Gastrocnemius medialis (tissue), 4 donors: ENCODE measurements around the gene STXBP5L. TPM values are rescaled to one million over a fixed set of nuclear protein-coding genes. Genes with fewer than 3 reads are reported as not detected.
"Not testable (repeated sequence)": the region's sequence is repeated elsewhere in the genome, so short reads cannot be mapped to it uniquely, and the experiment has no call there.

Source experiments
- ATAC-seq, 2 donors: fragments of 150-250 bp; one replicate each; pipeline ENCODE4 v1.9.1; 2016
- DNase-seq, 2 donors: peaks; one replicate each; pipeline ENCODE4 v3.0.0-alpha.2; 2019
- H3K27ac ChIP-seq, 4 donors: fragments of 200-600 bp; sonication (generic); 1 replicate in 1 of 4; 2 replicates in 3 of 4; pipeline ENCODE4 v1.5.1; 2016 to 2018; ENCODE audit warnings: mild to moderate bottlenecking in 2 of 4, moderate library complexity in 1 of 4
- H3K27me3 ChIP-seq, 3 donors: fragments of 200-600 bp; sonication (generic) in 2 of 3; 1 replicate in 1 of 3; 2 replicates in 2 of 3; pipeline versions ENCODE4 v1.5.1 to v1.6.0; 2016 to 2019; ENCODE audit warnings: mild to moderate bottlenecking in 1 of 3, moderate library complexity in 1 of 3
- H3K36me3 ChIP-seq, 2 donors: fragments of 200-600 bp; sonication (generic) in 1 of 2; one replicate each; pipeline ENCODE4 v1.5.1; 2017 to 2018
- H3K4me1 ChIP-seq, 2 donors: fragments of 200-600 bp; sonication (generic) in 1 of 2; one replicate each; pipeline ENCODE4 v1.5.1; 2016 to 2017; ENCODE audit warnings: mild to moderate bottlenecking in 2 of 2
- H3K4me3 ChIP-seq, 4 donors: fragments of 200-600 bp; sonication (generic) in 3 of 4; 1 replicate in 1 of 4; 2 replicates in 3 of 4; pipeline ENCODE4 v1.5.1; 2016 to 2019; ENCODE audit warnings: mild to moderate bottlenecking in 2 of 4
- H3K9me3 ChIP-seq, 3 donors: fragments of 200-600 bp; sonication (generic) in 2 of 3; 1 replicate in 1 of 3; 2 replicates in 2 of 3; pipeline ENCODE4 v1.5.1; 2016 to 2019
- POLR2A ChIP-seq, 2 donors: fragments of 450-650 bp; IDR thresholded peaks; one replicate each; pipeline ENCODE4 v1.6.1; 2017; ENCODE audit warnings: antibody characterized with exemption in 2 of 2, mild to moderate bottlenecking in 2 of 2, moderate library complexity in 2 of 2
- in situ Hi-C, 4 donors: fragments of 200-750 bp; cut with MboI; loops; one replicate each; pipeline versions ENCODE4 v1.15.0 to v1.8.0; 2017; ENCODE audit warnings: low sequenced_read_pairs in 4 of 4
- intact Hi-C: fragments of 100-400 bp; cut with DNase I; formaldehyde crosslinking; loops from one replicate; pipeline ENCODE4 v1.15.1; 2023; ENCODE audit warnings: low total_unique reads
- total RNA-seq, 4 donors: library from RNA; depleted of rRNA; stranded (reverse); fragments of >200 nt; gene quantifications; one replicate each; pipeline versions ENCODE4 v1.1.0 to v1.2.3, GENCODE V29; 2016
- TF ChIP-seq, protein P1 (sequence below), 5 experiments: fragments of 450-650 bp in 3 of 5; fragments of 200-600 bp in 2 of 5; sonication (generic) in 2 of 5; IDR thresholded peaks in 4 of 5; conservative IDR thresholded peaks in 1 of 5; 1 replicate in 4 of 5; 2 replicates in 1 of 5; pipeline ENCODE4 v1.5.1; 2016 to 2019; ENCODE audit warnings: antibody characterized with exemption in 5 of 5, mild to moderate bottlenecking in 3 of 5, moderate library complexity in 3 of 5

The STXBP5L gene
- total RNA-seq, 4 donors from 2014 or later = not detected

DNA sequence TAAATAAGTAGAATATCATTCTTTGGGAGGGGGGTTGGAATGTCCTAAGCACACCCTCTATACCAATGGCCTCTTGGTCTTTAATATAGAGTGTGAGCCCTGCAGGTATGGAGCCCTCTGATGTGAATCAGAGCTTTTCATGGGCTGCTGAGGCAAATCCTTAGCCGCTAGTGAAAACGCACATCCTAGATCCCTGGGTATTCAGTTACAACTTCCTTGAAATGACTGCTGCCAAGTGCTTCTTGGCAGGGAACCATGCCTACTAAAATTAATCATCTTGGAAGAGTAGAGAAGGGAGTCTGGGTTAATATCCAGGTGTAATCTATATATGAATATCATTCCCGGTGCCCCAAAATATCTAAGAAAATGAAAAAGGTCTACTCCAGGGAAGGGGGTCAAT is 528.6 kb downstream of the STXBP5L start:
- no peak overlapping the region for H3K4me3 ChIP-seq

DNA sequence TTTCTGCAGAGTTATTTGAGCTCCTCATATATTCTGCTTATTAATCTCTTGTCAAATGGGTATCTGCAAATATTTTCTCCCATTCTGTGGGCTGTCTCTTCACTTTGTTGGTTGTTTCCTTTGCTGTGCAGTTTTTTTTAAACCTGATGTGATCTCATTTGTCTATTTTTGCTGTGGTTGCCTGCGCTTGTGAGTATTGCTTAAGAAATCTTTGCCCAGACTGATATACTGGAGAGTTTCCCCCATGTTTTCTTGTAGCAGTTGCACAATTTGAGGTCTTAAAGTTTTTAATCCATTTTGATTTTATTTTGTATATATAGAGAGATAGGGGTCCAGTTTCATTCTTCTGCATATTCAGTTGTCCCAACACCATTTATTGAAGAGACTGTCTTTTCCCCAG is 535.5 kb downstream of the STXBP5L start:
- Histone ChIP-seq H3K27me3 (no peaks in the 10 kb centered on the region), H3K36me3 (no peaks in the 10 kb centered on the region), H3K4me1 (no peaks in the 10 kb centered on the region), H3K9me3 (no peaks in the 10 kb centered on the region), H3K27ac (no peak overlapping the region), H3K4me3 (no peak overlapping the region)
- no peak for TF ChIP-seq POLR2A (IDR thresholded peaks at IDR 0.05)
- TF ChIP-seq, protein P1, sequence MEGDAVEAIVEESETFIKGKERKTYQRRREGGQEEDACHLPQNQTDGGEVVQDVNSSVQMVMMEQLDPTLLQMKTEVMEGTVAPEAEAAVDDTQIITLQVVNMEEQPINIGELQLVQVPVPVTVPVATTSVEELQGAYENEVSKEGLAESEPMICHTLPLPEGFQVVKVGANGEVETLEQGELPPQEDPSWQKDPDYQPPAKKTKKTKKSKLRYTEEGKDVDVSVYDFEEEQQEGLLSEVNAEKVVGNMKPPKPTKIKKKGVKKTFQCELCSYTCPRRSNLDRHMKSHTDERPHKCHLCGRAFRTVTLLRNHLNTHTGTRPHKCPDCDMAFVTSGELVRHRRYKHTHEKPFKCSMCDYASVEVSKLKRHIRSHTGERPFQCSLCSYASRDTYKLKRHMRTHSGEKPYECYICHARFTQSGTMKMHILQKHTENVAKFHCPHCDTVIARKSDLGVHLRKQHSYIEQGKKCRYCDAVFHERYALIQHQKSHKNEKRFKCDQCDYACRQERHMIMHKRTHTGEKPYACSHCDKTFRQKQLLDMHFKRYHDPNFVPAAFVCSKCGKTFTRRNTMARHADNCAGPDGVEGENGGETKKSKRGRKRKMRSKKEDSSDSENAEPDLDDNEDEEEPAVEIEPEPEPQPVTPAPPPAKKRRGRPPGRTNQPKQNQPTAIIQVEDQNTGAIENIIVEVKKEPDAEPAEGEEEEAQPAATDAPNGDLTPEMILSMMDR (IDR thresholded peaks at IDR 0.05 in 4 of 5, conservative IDR thresholded peaks at IDR 0.05 in 1 of 5) = no peak
- DNase-seq (no peak), ATAC-seq (no peak)
- intact Hi-C loops = no loop called here
- in situ Hi-C loops = no loop called here

More for the DNA sequence above, 528.6 kb downstream of the STXBP5L start:
- Histone ChIP-seq H3K27me3 (no peaks in the 10 kb centered on the region), H3K4me1 (peaks cover 0 to 4% of the 10 kb centered on the region in 2 donors), H3K36me3 (no peaks in the 10 kb centered on the region), H3K9me3 (no peaks in the 10 kb centered on the region), H3K27ac (no peak overlapping the region)
- DNase-seq (peak in 1 of 2 donors; percentile 13), ATAC-seq (peak in 1 of 2 donors; percentile 58)
- in situ Hi-C loops = no loop called here
- intact Hi-C loops = no loop called here
- TF ChIP-seq, protein P1 (IDR thresholded peaks at IDR 0.05 in 4 of 5, conservative IDR thresholded peaks at IDR 0.05 in 1 of 5) = no peak
- no peak for TF ChIP-seq POLR2A (IDR thresholded peaks at IDR 0.05)

DNA sequence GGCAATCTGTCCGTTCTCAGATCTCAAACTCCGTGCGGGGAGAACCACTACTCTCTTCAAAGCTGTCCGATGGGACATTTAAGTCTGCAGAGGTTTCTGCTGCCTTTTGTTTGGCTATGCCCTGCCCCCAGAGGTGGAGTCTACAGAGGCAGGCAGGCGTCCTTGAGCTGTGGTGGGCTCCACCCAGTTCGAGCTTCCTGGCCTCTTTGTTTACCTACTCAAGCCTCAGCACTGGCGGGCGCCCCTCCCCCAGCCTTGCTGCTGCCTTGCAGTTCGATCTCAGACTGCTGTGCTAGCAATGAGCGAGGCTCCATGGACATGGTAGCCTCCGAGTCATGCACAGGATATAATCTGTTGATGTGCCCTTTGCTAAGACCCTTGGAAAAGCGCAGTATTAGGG is 543.7 kb downstream of the STXBP5L start:
- H3K4me1 ChIP-seq, H3K27me3 ChIP-seq, DNase-seq, H3K27ac ChIP-seq, H3K4me3 ChIP-seq, ATAC-seq, in situ Hi-C loops, H3K36me3 ChIP-seq, intact Hi-C loops, H3K9me3 ChIP-seq: not testable (repeated sequence)

DNA sequence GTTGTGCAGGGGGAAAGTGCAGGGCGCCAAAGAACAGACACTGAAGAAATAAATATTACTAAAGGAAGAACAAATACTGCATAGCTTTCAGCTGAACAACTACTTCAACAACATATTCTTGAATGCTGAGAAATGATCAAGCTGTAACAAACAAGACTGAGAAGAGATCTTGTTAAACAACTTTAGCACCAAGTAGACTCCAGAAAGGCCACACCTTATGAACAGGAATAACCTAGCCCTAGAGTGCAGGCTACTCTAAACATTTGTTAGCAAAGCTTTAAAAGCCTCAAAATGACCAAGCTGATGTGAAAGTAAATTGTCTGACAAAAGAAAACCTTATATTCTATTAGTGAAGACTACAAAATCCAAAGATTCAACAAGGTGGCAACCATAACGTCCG is 554.6 kb downstream of the STXBP5L start:
- Histone ChIP-seq H3K4me1 (no peaks in the 10 kb centered on the region), H3K36me3 (no peaks in the 10 kb centered on the region), H3K9me3 (no peaks in the 10 kb centered on the region), H3K4me3 (no peak overlapping the region), H3K27ac (no peak overlapping the region), H3K27me3 (no peaks in the 10 kb centered on the region)
- no peak for TF ChIP-seq POLR2A (IDR thresholded peaks at IDR 0.05)
- TF ChIP-seq, protein P1 (IDR thresholded peaks at IDR 0.05 in 4 of 5, conservative IDR thresholded peaks at IDR 0.05 in 1 of 5) = no peak
- DNase-seq (no peak), ATAC-seq (no peak)
- in situ Hi-C loops = no loop called here
- intact Hi-C loops = no loop called here

DNA sequence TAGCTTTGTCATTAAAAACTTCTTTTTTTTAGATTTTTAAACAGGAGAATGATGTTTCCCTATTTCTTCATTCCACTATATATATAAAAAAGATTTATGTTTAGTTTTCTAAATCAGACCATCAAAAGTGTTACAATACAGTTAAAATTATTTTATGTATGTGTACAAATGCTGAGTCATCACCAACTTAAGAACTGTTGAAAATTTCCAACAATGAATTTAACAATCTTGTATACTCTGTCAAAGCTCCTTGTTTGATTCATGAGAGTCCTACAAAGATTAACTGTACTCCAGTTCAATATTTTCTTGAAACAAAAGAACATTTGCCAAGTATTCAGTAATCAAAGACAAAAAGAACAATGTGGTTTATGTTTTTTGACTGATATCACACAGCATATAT is 555.7 kb downstream of the STXBP5L start:
- Histone ChIP-seq H3K4me1 (no peaks in the 10 kb centered on the region), H3K36me3 (no peaks in the 10 kb centered on the region), H3K27me3 (no peaks in the 10 kb centered on the region), H3K4me3 (no peak overlapping the region), H3K9me3 (no peaks in the 10 kb centered on the region), H3K27ac (no peak overlapping the region)
- intact Hi-C loops = no loop called here
- in situ Hi-C loops = no loop called here
- TF ChIP-seq, protein P1 (IDR thresholded peaks at IDR 0.05 in 4 of 5, conservative IDR thresholded peaks at IDR 0.05 in 1 of 5) = no peak
- no peak for TF ChIP-seq POLR2A (IDR thresholded peaks at IDR 0.05)
- no peak for ATAC-seq
- DNase-seq = no peak
